H9 (cell line): ENCODE measurements around the gene MUC4. TPM values are rescaled to one million over a fixed set of nuclear protein-coding genes. Genes with fewer than 3 reads are reported as not detected.

Source experiments
- DNase-seq: peaks from one replicate; pipeline ENCODE4 v3.0.0-alpha.2; 2017
- H2AFZ ChIP-seq: one replicate; pipeline ENCODE4 v1.6.1; 2013; ENCODE audit warnings: mild to moderate bottlenecking, low read length, control low read depth, moderate library complexity
- H2AK5ac ChIP-seq: 2 replicates; pipeline ENCODE4 v1.6.1; 2013; ENCODE audit warnings: low read length, control low read depth, mixed read lengths; ENCODE audit not compliant: insufficient read length
- H2BK120ac ChIP-seq: one replicate; pipeline ENCODE4 v1.6.1; 2013; ENCODE audit warnings: low read depth, mild to moderate bottlenecking, low read length, control low read depth, inconsistent platforms; ENCODE audit not compliant: poor library complexity, severe bottlenecking
- H2BK12ac ChIP-seq: 2 replicates; pipeline ENCODE4 v1.6.1; 2013; ENCODE audit warnings: low read length, control low read depth, mixed read lengths, low read depth; ENCODE audit not compliant: insufficient read length
- H2BK15ac ChIP-seq: 2 replicates; pipeline ENCODE4 v1.6.1; 2013; ENCODE audit warnings: low read depth, low read length, control low read depth
- H2BK20ac ChIP-seq: one replicate; pipeline ENCODE4 v1.6.1; 2013; ENCODE audit warnings: low read depth, mild to moderate bottlenecking, low read length, control low read depth, inconsistent platforms; ENCODE audit not compliant: poor library complexity, severe bottlenecking
- H2BK5ac ChIP-seq: 2 replicates; pipeline ENCODE4 v1.6.1; 2013; ENCODE audit warnings: low read length, control low read depth, mixed read lengths; ENCODE audit not compliant: insufficient read length
- H3K14ac ChIP-seq: 2 replicates; pipeline ENCODE4 v1.6.1; 2013; ENCODE audit warnings: low read length, control low read depth; ENCODE audit not compliant: insufficient read depth
- H3K18ac ChIP-seq: 2 replicates; pipeline ENCODE4 v1.6.1; 2013; ENCODE audit warnings: low read depth, mild to moderate bottlenecking, mixed read lengths, low read length, control low read depth; ENCODE audit not compliant: insufficient read length
- H3K23ac ChIP-seq: 2 replicates; pipeline ENCODE4 v1.6.1; 2013; ENCODE audit warnings: low read length, control low read depth, mixed read lengths, low read depth; ENCODE audit not compliant: insufficient read length
- H3K23me2 ChIP-seq: 2 replicates; pipeline ENCODE4 v1.6.1; 2013; ENCODE audit warnings: low read depth, mild to moderate bottlenecking, mixed read lengths, low read length, control low read depth; ENCODE audit not compliant: insufficient read length, poor library complexity, severe bottlenecking
- H3K27ac ChIP-seq: 2 replicates; pipeline ENCODE4 v1.5.1; 2013; ENCODE audit warnings: low read length, control low read depth, mixed read lengths, low read depth; ENCODE audit not compliant: insufficient read length
- H3K27me3 ChIP-seq: 2 replicates; pipeline ENCODE4 v1.6.1; 2013; ENCODE audit warnings: low read length, control low read depth, inconsistent platforms; ENCODE audit not compliant: insufficient read depth
- H3K4ac ChIP-seq: 2 replicates; pipeline ENCODE4 v1.6.1; 2013; ENCODE audit warnings: low read depth, mild to moderate bottlenecking, control low read depth, inconsistent platforms, low read length, moderate library complexity
- H3K4me1 ChIP-seq: 2 replicates; pipeline ENCODE4 v1.6.1; 2013; ENCODE audit warnings: low read length, control low read depth, inconsistent platforms; ENCODE audit not compliant: insufficient read depth
- H3K4me2 ChIP-seq: 2 replicates; pipeline ENCODE4 v1.6.1; 2013; ENCODE audit warnings: low read length, control low read depth, mixed read lengths; ENCODE audit not compliant: insufficient read length, insufficient read depth
- H3K56ac ChIP-seq: 2 replicates; pipeline ENCODE4 v1.6.1; 2013; ENCODE audit warnings: low read depth, mild to moderate bottlenecking, mixed read lengths, low read length, control low read depth; ENCODE audit not compliant: insufficient read length
- H3K79me1 ChIP-seq: 2 replicates; pipeline ENCODE4 v1.6.1; 2013; ENCODE audit warnings: low read depth, mild to moderate bottlenecking, moderate library complexity, low read length, control low read depth, inconsistent platforms; ENCODE audit not compliant: insufficient read depth, poor library complexity, severe bottlenecking
- H3K79me2 ChIP-seq: 2 replicates; pipeline ENCODE4 v1.6.1; 2013; ENCODE audit warnings: low read length, control low read depth, inconsistent platforms; ENCODE audit not compliant: insufficient read depth
- H3K9ac ChIP-seq: 2 replicates; pipeline ENCODE4 v1.6.1; 2013; ENCODE audit warnings: low read length, control low read depth, mixed read lengths; ENCODE audit not compliant: insufficient read length; ENCODE audit errors: extremely low read depth
- H3K9me3 ChIP-seq: one replicate; pipeline ENCODE4 v1.6.1; 2013; ENCODE audit warnings: low read depth, low read length, inconsistent platforms; ENCODE audit not compliant: control insufficient read depth
- H3T11ph ChIP-seq: one replicate; pipeline ENCODE4 v1.6.1; 2013; ENCODE audit warnings: mild to moderate bottlenecking, low read length, control low read depth, inconsistent platforms
- H4K20me1 ChIP-seq: one replicate; pipeline ENCODE4 v1.6.1; 2013; ENCODE audit not compliant: control insufficient read depth, insufficient read length, insufficient read depth
- H4K5ac ChIP-seq: 2 replicates; pipeline ENCODE4 v1.6.1; 2013; ENCODE audit warnings: low read depth, mild to moderate bottlenecking, mixed read lengths, low read length, control low read depth; ENCODE audit not compliant: insufficient read length
- H4K8ac ChIP-seq: replicated peaks from 2 replicates; pipeline ENCODE4 v1.6.1; 2013; ENCODE audit warnings: low read length, control low read depth, mixed read lengths, low read depth; ENCODE audit not compliant: insufficient read length
- H4K91ac ChIP-seq: 2 replicates; pipeline ENCODE4 v1.6.1; 2013; ENCODE audit warnings: low read depth, mild to moderate bottlenecking, moderate library complexity, mixed read lengths, low read length, control low read depth; ENCODE audit not compliant: insufficient read length
- H3K27ac Mint-ChIP-seq, 3 experiments: 2 replicates in 2 of 3; 3 replicates in 1 of 3; pipeline ENCODE4 v1.8.0; 2020 to 2021; ENCODE audit warnings: mixed read lengths in 3 of 3, mild to moderate bottlenecking in 1 of 3, moderate library complexity in 1 of 3
- H3K27me3 Mint-ChIP-seq: 2 replicates; pipeline ENCODE4 v1.8.0; 2021; ENCODE audit warnings: low read depth, mild to moderate bottlenecking, moderate library complexity, mixed read lengths
- H3K36me3 Mint-ChIP-seq, 3 experiments: 2 replicates in 2 of 3; 3 replicates in 1 of 3; pipeline ENCODE4 v1.8.0; 2020 to 2021; ENCODE audit warnings: low read depth in 3 of 3, mixed read lengths in 3 of 3; ENCODE audit not compliant: insufficient read depth in 1 of 3
- H3K4me1 Mint-ChIP-seq, 2 experiments: 2 replicates each; pipeline ENCODE4 v1.8.0; 2020; ENCODE audit warnings: mixed read lengths in 2 of 2
- H3K4me3 Mint-ChIP-seq, 2 experiments: 2 replicates in 1 of 2; 3 replicates in 1 of 2; pipeline ENCODE4 v1.8.0; 2020 to 2021; ENCODE audit warnings: mild to moderate bottlenecking in 2 of 2, mixed read lengths in 2 of 2, moderate library complexity in 1 of 2
- H3K9me3 Mint-ChIP-seq, 2 experiments: 2 replicates in 1 of 2; 3 replicates in 1 of 2; pipeline ENCODE4 v1.8.0; 2020; ENCODE audit warnings: mild to moderate bottlenecking in 2 of 2, mixed read lengths in 2 of 2, moderate library complexity in 1 of 2
- WGBS: extraction: QIAGEN DNeasy Blood & Tissue Kit; methylation state at CpG from one replicate; pipeline ENCODE4 v1.1.7; 2013; ENCODE audit warnings: missing lambda C conversion rate, low lambda C conversion rate, mixed read lengths; ENCODE audit not compliant: insufficient read length; ENCODE audit errors: extremely low coverage; 5-methylcytosine and 5-hydroxymethylcytosine counted together
- total RNA-seq: library from RNA; stranded (reverse); gene quantifications from 2 replicates; pipeline ENCODE4 v1.2.1, GENCODE V29; 2021
- TF ChIP-seq, protein P1 (sequence below): fragments of 200-600 bp; sonication (generic); conservative IDR thresholded peaks from 3 replicates; pipeline ENCODE4 v1.8.0; 2021; ENCODE audit warnings: antibody characterized with exemption, mild to moderate bottlenecking

The MUC4 gene
- total RNA-seq, 1 experiment from 2014 or later: 1.2 TPM

DNA sequence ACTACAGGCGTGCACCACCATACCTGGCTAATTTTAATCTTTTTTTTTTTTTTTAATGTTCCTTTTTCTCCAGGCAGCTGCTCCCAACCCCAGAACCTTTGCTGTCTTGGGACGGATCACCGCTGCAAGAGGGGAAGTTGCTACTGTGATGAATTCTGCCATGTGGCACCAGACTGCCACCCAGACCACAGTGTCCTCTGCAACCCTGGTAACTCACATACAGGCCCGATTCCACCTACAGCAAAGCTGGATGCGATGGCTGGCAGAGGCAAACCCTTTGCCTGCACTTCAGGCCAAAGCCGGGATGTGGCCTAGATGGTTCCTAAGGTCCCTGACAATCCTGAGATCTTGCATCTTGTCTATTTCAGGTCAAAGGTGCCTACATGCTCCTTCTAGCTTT, 103.7 kb downstream of the MUC4 start:
- Histone ChIP-seq H3K23ac (no peak overlapping the region), H3K14ac (no peak overlapping the region), H3K9ac (no peak overlapping the region), H4K5ac (no peak overlapping the region), H3K4ac (no peak overlapping the region), H4K20me1 (peaks cover 2% of the 10 kb centered on the region), H2BK20ac (no peak overlapping the region), H3K27me3 (no peaks in the 10 kb centered on the region), H2BK15ac (no peak overlapping the region), H3K18ac (no peak overlapping the region), H4K91ac (no peak overlapping the region), H3K9me3 (no peaks in the 10 kb centered on the region), H2BK12ac (no peak overlapping the region), H3K27ac (no peak overlapping the region), H3K79me2 (no peaks in the 10 kb centered on the region), H2AK5ac (no peak overlapping the region), H4K8ac (no peak overlapping the region), H2BK120ac (no peak overlapping the region), H3K4me2 (no peak overlapping the region), H3K79me1 (no peaks in the 10 kb centered on the region), H3K23me2 (no peaks in the 10 kb centered on the region), H2AFZ (no peak overlapping the region), H3T11ph (no peak overlapping the region), H3K4me1 (peaks cover 4% of the 10 kb centered on the region; the same call in 1 of the 2 replicates), H2BK5ac (no peak overlapping the region), H3K56ac (no peak overlapping the region)
- no CpG with 5 or more reads among the region's 6 CpGs for WGBS
- Mint-ChIP-seq H3K4me3 (no peak overlapping the region), H3K4me1 (peaks cover 25 to 26% of the 10 kb centered on the region in 2 experiments), H3K27me3 (peaks cover 59% of the 10 kb centered on the region), H3K36me3 (peaks cover 0 to 11% (median 3%) of the 10 kb centered on the region in 3 experiments; a peak in 4 of 7 replicates), H3K9me3 (peaks cover 3 to 7% of the 10 kb centered on the region in 2 experiments), H3K27ac (peak overlapping the region in 1 of 3 experiments; percentile 17; a peak in 1 of 7 replicates)
- TF ChIP-seq, protein P1, sequence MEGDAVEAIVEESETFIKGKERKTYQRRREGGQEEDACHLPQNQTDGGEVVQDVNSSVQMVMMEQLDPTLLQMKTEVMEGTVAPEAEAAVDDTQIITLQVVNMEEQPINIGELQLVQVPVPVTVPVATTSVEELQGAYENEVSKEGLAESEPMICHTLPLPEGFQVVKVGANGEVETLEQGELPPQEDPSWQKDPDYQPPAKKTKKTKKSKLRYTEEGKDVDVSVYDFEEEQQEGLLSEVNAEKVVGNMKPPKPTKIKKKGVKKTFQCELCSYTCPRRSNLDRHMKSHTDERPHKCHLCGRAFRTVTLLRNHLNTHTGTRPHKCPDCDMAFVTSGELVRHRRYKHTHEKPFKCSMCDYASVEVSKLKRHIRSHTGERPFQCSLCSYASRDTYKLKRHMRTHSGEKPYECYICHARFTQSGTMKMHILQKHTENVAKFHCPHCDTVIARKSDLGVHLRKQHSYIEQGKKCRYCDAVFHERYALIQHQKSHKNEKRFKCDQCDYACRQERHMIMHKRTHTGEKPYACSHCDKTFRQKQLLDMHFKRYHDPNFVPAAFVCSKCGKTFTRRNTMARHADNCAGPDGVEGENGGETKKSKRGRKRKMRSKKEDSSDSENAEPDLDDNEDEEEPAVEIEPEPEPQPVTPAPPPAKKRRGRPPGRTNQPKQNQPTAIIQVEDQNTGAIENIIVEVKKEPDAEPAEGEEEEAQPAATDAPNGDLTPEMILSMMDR: no peak
- no peak for DNase-seq
